Measurements from ENCODE around the gene KLK4. TPM values are rescaled to one million over a fixed set of nuclear protein-coding genes. Genes with fewer than 3 reads are reported as not detected.
"Not testable (repeated sequence)": the region's sequence is repeated elsewhere in the genome, so short reads cannot be mapped to it uniquely, and the experiment has no call there.

KLK4 gene
- total RNA-seq, 1 experiment from 2014 or later = 0.48 TPM

GRCh38 chr19:50896591-50897190 lies 14.5 kb downstream of the KLK4 start:
- Histone ChIP-seq H3K18ac (ENCODE audit: insufficient read length, low read depth, low read length) (no peak overlapping the region), H2BK20ac (ENCODE audit: low read depth, low read length, poor library complexity, severe bottlenecking) (no peak overlapping the region), H3T11ph (ENCODE audit: low read length) (no peak overlapping the region), H2BK120ac (ENCODE audit: low read depth, low read length, poor library complexity, severe bottlenecking) (no peak overlapping the region), H3K9me3 (ENCODE audit: control insufficient read depth, low read depth, low read length) (peaks cover 4% of the 10 kb centered on the region), H2AK5ac (ENCODE audit: insufficient read length, low read length) (no peak overlapping the region), H3K4me1 (ENCODE audit: insufficient read depth, low read length) (no peaks in the 10 kb centered on the region), H3K23ac (ENCODE audit: insufficient read length, low read depth, low read length) (no peak overlapping the region), H3K23me2 (ENCODE audit: insufficient read length, low read depth, low read length, poor library complexity, severe bottlenecking) (no peaks in the 10 kb centered on the region), H3K79me2 (ENCODE audit: insufficient read depth, low read length) (no peaks in the 10 kb centered on the region), H3K27ac (ENCODE audit: insufficient read length, low read depth, low read length) (no peak overlapping the region), H4K8ac (replicated peaks; ENCODE audit: insufficient read length, low read depth, low read length) (no peak overlapping the region), H4K5ac (ENCODE audit: insufficient read length, low read depth, low read length) (no peak overlapping the region), H3K4me2 (ENCODE audit: insufficient read depth, insufficient read length, low read length) (no peak overlapping the region), H3K4ac (ENCODE audit: low read depth, low read length) (no peak overlapping the region), H3K14ac (ENCODE audit: insufficient read depth, low read length) (no peak overlapping the region; the same call in 1 of the 2 replicates), H2BK5ac (ENCODE audit: insufficient read length, low read length) (no peak overlapping the region), H2BK12ac (ENCODE audit: insufficient read length, low read depth, low read length) (no peak overlapping the region), H2AFZ (ENCODE audit: low read length) (no peak overlapping the region), H4K91ac (ENCODE audit: insufficient read length, low read depth, low read length) (no peak overlapping the region), H3K56ac (ENCODE audit: insufficient read length, low read depth, low read length) (no peak overlapping the region), H3K79me1 (ENCODE audit: insufficient read depth, low read depth, low read length, poor library complexity, severe bottlenecking) (no peaks in the 10 kb centered on the region), H3K27me3 (ENCODE audit: insufficient read depth, low read length) (no peaks in the 10 kb centered on the region), H3K9ac (ENCODE audit: extremely low read depth, insufficient read length, low read length) (no peak overlapping the region), H4K20me1 (ENCODE audit: control insufficient read depth, insufficient read depth, insufficient read length) (no peaks in the 10 kb centered on the region), H2BK15ac (ENCODE audit: low read depth, low read length) (no peak overlapping the region)
- Mint-ChIP-seq H3K27me3 (ENCODE audit: low read depth) (peaks cover 65% of the 10 kb centered on the region), H3K9me3 (peaks cover 36 to 38% of the 10 kb centered on the region in 2 experiments), H3K4me1 (no peaks in the 10 kb centered on the region), H3K4me3 (no peak overlapping the region), H3K27ac (no peak overlapping the region), H3K36me3 (ENCODE audit: insufficient read depth in 1 of 3, low read depth in 3 of 3) (peaks cover 4 to 11% (median 7%) of the 10 kb centered on the region in 3 experiments; a peak in 5 of 7 replicates)
- no peak for DNase-seq
- WGBS (ENCODE audit: extremely low coverage, insufficient read length, low lambda C conversion rate) = no CpG with 5 or more reads among the region's 6 CpGs
- no peak for TF ChIP-seq CTCF (conservative IDR thresholded peaks at IDR 0.05)

DNA sequence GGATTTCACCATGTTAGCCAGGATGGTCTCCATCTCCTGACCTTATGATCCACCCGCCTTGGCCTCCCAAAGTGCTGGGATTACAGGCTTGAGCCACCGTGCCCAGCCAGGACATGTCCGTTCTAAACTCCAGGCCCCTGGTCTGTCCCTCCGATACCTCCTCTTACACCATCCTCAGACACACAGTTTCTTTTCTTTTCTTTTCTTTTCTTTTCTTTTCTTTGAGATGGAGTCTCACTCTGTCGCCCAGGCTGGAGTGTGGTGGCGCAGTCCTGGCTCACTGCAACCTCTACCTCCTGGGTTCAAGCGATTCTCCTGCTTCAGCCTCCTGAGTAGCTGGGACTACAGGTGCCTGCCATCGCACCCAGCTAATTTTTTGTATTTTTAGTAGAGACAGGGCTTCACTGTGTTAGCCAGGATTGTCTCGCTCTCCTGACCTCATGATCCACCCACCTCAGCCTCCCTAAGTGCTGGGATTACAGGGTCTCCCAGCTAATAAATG lies 15.1 kb downstream of the KLK4 start:
- H2BK120ac ChIP-seq (ENCODE audit: low read depth, low read length, poor library complexity, severe bottlenecking); H3K27ac Mint-ChIP-seq; H2BK15ac ChIP-seq (ENCODE audit: low read depth, low read length); H3K27ac ChIP-seq (ENCODE audit: insufficient read length, low read depth, low read length); H3K9ac ChIP-seq (ENCODE audit: extremely low read depth, insufficient read length, low read length); H2AK5ac ChIP-seq (ENCODE audit: insufficient read length, low read length); H2BK12ac ChIP-seq (ENCODE audit: insufficient read length, low read depth, low read length); H4K5ac ChIP-seq (ENCODE audit: insufficient read length, low read depth, low read length); H3K23ac ChIP-seq (ENCODE audit: insufficient read length, low read depth, low read length); H3K56ac ChIP-seq (ENCODE audit: insufficient read length, low read depth, low read length); H3K4ac ChIP-seq (ENCODE audit: low read depth, low read length); H2BK5ac ChIP-seq (ENCODE audit: insufficient read length, low read length); H4K20me1 ChIP-seq (ENCODE audit: control insufficient read depth, insufficient read depth, insufficient read length); H4K91ac ChIP-seq (ENCODE audit: insufficient read length, low read depth, low read length); H3K79me1 ChIP-seq (ENCODE audit: insufficient read depth, low read depth, low read length, poor library complexity, severe bottlenecking); H3K79me2 ChIP-seq (ENCODE audit: insufficient read depth, low read length); H2BK20ac ChIP-seq (ENCODE audit: low read depth, low read length, poor library complexity, severe bottlenecking); H3K4me3 Mint-ChIP-seq; H3K4me2 ChIP-seq (ENCODE audit: insufficient read depth, insufficient read length, low read length); H3K27me3 ChIP-seq (ENCODE audit: insufficient read depth, low read length); H3K4me1 Mint-ChIP-seq; H3K18ac ChIP-seq (ENCODE audit: insufficient read length, low read depth, low read length); H3T11ph ChIP-seq (ENCODE audit: low read length); H3K14ac ChIP-seq (ENCODE audit: insufficient read depth, low read length); H3K9me3 ChIP-seq (ENCODE audit: control insufficient read depth, low read depth, low read length); H4K8ac ChIP-seq (replicated peaks; ENCODE audit: insufficient read length, low read depth, low read length); H2AFZ ChIP-seq (ENCODE audit: low read length); H3K23me2 ChIP-seq (ENCODE audit: insufficient read length, low read depth, low read length, poor library complexity, severe bottlenecking); H3K4me1 ChIP-seq (ENCODE audit: insufficient read depth, low read length); DNase-seq: not testable (repeated sequence)
- no CpG with 5 or more reads among the region's 9 CpGs for WGBS (ENCODE audit: extremely low coverage, insufficient read length, low lambda C conversion rate)
- H3K9me3 Mint-ChIP-seq = peaks cover 36 to 38% of the 10 kb centered on the region in 2 experiments
- H3K27me3 Mint-ChIP-seq (ENCODE audit: low read depth) = peaks cover 71% of the 10 kb centered on the region
- peaks cover 4 to 11% (median 7%) of the 10 kb centered on the region in 3 experiments; a peak in 5 of 7 replicates for H3K36me3 Mint-ChIP-seq (ENCODE audit: insufficient read depth in 1 of 3, low read depth in 3 of 3)

Data from H9 (cell line).